ENCODE measurements around the gene DIAPH2.
A peak's percentile ranks its signal among the peaks of the same experiment; 100 is the strongest.

The DIAPH2 gene

DNA sequence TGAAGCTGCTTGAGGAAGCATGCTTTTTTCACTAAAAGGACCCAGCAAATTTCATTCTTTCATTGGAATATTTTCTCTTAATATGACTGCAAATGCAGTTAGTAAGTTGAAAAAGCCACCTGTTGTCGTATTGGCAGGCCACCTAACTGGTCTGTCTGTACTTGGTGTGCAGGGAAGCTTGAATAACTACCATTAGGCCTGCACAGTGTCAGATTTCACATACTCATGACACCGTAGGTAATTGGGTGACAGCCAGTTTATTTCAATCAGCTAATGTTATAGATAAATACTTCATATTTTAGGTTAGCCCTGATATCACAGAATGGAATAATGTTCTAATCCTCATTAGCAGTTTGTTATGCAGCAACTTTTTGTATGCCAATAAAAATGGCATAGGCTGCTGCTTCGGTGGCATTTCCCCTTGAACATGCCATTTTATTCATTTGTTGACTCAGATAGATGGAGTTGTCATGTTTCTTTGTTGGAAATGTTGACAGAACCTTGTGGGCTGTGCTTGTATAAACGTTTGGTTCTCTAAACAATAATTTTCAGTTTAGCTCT is 372.8 kb downstream of the DIAPH2 start:
- DNase-seq (ENCODE audit: low spot score) = no peak

DNA sequence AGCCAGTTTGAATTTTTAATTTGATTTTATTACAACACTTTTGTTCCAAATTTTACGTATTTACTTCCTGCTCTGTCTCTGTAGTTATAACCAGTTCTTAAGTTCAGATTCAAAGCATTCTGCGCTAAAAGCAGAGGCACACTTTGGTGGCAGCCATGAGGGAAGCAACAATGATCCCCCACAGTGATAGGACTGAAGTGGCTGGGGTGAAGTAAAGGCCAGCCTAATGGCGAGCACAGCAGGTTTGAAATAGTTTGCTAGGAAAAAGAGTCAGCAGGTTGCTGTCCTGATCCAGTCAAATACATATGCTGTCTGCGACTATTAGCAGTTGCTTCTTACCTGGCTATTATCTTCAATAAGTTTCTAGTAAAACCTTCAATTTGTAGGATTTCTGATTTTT is 375.4 kb downstream of the DIAPH2 start:
- DNase-seq (ENCODE audit: low spot score) = no peak

DNA sequence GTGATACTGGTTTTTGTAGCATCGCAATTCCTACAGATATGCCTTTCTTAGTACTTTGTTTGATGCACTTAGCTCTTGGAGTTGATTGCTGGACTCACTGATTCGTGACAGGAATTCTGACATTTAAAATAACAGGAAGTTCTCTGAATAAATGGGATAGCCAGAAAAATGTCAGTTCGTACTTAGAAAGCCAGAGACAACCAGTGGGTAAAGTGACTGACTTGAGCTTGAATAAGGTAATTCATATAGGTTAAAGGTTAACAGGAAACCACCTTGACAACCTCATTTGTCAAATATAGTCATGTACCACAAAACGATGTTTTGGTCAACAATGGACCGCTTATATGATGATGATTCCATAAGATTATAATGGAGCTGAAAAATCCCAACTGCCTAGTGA is 380.4 kb downstream of the DIAPH2 start:
- no peak for DNase-seq (ENCODE audit: low spot score)

DNA sequence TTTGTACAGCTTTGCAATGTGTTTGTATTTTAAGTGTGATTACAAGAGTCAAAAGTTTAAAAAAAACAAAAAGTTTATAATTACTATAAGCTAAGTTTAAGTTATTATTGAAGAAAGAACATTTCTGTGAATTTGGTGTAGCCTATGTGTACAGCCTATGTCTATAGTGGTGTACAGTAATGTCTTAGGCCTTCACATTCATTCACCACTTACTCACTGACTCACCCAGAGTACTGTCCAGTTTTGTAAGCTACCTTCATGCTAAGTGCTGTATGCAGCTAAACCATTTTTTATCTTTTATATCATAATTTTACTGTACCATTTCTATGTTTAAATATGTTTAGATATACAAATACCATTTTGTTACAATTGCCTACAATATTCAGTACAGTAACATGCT is 381.3 kb downstream of the DIAPH2 start:
- no peak for DNase-seq (ENCODE audit: low spot score)

DNA sequence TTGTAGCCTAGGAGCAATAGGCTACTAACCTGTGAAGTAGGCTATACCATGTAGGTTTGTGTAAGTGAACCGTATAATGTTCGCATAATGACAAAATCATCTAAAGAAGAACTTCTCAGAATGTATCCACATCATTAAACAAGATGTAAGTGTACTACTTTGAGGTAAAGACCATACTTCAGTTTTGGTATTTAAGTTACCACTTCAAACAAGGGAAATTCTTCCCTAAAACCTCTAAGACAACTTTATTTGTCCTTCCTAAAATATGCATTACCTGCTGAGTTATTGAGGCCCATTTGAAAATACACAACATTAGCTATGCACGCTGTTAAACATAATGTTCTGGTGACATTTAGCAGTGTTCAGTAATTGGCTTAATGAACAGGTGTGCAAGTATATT is 381.7 kb downstream of the DIAPH2 start:
- DNase-seq (ENCODE audit: low spot score) = no peak

DNA sequence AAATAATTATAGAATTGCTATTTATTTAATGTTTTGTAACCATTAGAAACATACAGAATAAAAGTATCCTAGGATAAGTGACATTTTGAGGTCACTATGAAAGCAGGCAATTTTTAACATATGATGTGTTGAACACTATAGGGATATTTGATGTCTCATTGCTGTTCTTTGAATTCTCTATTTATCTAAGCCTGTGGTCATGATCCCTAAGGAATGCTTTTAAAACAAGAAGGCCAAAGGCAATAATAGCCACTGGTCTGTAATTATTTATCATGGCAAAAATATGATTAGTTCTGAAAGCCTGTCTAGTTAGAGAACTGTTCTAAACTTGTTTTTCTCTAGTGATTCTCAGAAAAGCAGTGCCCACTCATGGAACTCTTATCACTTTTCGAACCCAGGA is 385.7 kb downstream of the DIAPH2 start:
- no peak for DNase-seq (ENCODE audit: low spot score)

DNA sequence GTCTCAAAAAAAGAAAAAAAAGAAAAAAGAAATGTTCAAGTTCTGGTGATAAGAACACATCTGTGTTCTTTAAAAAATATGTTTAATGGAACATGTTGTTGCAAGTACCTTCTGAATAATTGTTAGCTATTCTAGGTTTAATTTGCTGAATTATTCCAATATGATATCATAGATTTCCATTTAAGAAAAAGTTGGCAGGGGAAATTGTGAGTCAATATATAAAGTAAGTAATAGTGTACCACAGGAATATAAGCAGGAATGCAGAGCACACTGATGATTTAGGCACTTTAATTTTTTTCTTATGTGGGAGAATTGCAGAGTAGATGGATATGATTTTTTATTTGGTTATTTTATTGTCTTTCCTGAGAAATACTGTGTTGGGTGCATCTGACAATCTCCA is 389.8 kb downstream of the DIAPH2 start:
- no peak for DNase-seq (ENCODE audit: low spot score)

DNA sequence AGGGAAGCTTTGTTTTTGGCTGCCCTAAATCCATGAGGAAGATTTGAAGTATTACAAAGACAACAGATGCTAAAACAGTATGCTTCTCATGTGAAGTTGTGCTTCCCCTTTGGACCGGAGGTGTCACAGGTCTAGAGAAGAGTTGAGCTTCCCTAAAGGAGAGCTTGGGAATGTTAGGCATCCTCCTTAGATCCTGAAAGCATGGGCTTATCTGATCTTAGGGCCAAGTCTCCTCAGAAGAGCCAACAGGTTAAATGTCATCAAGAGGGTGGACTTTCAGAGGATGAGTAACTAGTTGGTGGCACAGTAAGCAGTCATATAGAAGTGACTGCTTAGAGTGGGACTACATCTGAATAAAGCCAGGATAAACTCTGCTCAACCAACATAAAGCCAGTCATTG is 404.5 kb downstream of the DIAPH2 start:
- no peak for DNase-seq (ENCODE audit: low spot score)

DNA sequence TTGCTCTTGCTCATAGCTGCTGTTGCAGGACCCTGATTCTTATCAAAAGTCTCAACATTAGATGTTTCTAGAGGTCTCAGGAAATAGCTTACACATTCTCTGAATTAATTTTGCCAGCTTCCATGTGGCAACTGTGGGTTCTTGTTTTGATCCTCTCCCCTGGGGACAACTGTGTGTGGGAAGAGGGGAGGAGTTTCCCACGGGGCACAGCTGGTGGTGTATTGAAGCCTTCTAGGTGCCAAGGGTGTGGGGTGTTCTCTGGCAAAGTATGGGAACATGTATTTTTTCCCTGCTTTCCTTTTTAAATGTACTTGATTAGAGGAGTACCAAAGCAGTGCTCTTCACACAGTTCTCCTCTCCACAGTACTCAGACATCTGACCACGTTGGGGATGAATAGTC is 411.7 kb downstream of the DIAPH2 start:
- DNase-seq (ENCODE audit: low spot score) = no peak

DNA sequence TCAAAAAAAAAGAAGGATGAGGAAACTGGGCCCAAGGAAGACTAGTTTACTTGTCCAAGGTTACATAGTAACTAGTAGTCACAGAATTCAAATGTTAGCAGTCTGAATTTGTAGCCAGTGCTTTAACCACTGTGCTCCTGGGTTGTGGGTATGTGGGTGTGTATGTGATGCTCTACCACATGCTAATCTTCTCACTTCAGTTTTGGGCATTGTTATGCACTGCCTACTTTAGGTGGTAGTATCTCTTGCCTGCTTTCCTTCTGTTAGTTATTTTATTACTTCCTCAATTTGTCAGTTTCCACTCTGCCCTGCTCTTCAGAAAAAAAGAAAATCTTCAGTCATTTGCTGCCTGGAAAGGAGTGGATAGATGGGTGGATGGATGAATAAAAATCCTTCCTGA is 418.3 kb downstream of the DIAPH2 start:
- no peak for DNase-seq (ENCODE audit: low spot score)

DNA sequence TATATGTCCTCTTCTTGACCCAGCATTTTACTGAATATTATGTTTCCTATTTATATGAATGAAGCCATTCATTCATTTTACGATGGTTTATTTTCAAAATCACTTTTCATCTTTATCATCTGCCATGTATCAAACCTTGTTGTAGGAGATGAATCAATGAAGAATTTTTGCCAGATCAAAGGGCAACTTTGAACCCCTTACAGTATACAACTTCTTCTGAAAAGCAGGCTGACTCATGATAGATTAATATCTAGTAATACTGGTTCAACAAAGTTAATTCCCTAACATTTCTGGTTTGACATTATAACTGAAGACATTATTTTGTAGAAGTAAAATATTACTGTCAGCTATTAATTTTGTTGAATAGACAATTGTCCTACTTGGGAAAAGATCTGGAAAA is 425.1 kb downstream of the DIAPH2 start:
- no peak for DNase-seq (ENCODE audit: low spot score)

DNA sequence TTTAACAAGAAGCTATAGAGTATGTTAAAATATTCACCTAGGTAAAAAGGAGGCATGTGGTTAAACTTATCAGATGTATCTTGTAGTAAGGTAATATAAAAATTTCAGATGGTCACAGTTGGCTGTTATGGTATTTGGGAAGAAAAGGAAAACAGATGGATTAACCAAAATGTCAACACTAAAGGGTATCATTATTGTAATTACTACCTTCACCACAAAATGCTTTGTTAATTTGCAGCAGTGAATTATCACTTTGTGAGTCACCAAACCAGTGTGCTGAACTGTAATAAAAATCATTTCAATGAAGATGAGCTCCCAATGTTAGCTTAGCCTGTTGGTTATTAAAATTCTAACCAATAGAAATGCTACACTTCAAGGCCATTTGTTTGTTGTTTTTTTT is 432.9 kb downstream of the DIAPH2 start:
- no peak for DNase-seq (ENCODE audit: low spot score)

DNA sequence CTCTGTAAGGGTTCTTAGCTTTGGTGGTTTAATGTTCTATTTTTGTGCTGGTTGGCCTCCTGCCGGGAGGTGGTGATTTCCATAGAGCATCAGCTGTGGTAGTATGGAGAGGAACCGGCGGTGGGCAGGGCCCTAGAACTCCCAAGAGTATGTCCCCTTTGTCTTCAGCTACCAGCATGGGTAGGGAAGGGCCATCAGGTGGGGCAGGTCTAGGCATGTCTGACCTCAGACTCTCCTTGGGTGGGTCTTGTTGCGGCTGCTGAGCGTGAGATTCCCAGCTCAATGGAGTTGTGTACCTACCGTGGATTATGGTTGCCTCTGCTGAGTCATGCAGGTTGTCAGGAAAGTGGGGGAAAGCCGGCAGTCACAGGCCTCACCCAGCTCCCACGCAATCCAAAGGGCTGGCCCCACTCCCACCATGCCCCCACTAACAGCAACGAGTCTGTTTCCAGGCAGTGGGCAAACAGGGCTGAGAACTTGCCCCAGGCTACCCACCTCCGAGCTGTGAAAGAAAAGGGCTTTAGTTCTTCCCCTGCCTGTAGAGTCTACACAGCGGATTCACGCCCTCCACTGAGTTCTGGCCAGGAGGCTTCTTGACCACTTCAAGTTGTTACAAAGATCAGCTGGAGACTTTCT is 434.9 kb downstream of the DIAPH2 start:
- DNase-seq (ENCODE audit: low spot score) = no peak

DNA sequence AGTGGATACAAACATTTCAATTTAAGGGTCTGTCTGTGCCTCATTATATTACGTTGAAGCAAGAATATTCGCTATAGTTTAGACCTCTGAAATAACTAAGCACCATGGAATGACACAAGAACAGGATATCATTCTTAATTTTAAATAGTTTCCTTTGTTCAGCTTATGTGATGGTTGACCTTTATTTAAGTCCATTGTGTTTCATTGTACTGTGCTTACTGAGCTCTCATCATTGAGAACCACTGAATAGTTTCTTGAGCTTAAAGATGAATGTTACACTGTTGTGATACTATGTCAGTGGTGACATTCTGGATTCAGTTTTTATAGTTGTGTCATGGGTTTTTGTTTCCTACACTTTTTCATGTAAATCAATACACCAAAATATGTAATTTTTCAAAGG is 438.4 kb downstream of the DIAPH2 start:
- DNase-seq (ENCODE audit: low spot score) = no peak

DNA sequence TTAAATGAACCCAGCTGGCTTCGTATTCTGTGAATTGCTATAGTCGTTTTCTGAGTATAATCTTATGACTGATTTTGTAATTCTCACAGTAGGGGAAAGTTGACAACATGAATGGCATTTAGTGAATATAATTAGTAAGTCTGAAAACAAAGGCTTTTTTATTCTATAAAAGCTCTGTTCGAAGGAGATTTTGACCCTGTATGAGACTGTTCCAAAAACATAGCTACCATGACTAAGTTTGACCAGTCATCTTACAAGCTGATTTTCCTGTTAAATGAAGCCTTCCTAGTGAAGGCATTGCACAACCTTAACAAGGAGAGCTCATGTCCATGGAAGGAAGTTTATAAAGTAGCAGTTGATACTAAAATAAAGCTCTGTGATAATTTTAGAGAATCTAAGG is 441.4 kb downstream of the DIAPH2 start:
- no peak for DNase-seq (ENCODE audit: low spot score)

DNA sequence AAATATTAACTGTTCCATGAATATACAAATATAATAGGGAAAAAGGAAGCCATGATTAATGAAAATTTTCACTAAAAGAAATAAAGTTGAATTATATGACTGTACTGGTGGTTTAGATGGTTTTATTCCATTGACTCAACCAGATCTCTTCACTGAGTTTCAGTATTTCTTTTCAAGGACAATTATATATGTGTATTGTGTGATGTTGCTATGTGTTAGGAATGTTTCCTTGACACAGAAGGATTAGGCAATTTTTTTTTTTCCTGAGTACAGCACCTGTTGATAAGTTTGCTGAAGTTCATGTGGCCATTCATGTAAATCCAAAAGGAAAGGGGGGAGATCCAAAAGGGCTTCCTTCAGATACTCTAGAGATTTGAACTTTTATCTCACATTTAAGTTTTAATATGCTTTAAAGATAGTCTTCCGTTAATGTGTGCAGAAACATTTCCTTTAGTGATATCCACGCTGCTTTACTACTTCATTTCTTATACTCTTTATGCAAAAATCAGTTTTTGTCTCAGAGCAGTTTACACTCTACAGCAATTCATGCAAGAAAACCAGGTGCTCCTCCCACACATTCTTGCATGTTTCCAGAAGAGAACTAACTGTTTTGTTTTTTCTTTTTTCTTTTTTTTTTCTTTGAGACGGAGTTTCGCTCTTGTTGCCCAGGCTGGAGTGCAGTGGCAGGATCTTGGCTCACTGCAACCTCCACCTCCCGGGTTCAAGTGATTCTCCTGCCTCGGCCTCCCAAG is 448.2 kb downstream of the DIAPH2 start:
- peak; percentile 1 for DNase-seq (ENCODE audit: low spot score)

DNA sequence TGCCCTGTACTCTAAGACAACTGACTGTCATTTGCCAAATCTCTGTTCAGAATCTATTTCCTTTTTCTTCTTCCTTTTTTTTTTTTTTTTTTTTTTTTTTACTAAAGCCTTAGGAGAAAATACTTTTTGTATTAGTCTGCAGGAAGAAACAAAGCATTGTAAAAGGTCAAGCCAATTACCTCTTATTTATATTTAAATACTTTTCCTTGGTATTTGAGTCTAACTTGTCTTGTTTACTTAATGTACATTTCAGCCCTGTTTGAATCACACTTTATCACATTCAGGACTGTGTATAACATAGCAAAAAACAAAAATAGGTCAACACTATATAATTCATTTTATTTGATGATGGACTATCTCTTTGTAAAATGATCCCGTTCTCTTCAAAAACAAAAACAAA is 461.3 kb downstream of the DIAPH2 start:
- no peak for DNase-seq (ENCODE audit: low spot score)

DNA sequence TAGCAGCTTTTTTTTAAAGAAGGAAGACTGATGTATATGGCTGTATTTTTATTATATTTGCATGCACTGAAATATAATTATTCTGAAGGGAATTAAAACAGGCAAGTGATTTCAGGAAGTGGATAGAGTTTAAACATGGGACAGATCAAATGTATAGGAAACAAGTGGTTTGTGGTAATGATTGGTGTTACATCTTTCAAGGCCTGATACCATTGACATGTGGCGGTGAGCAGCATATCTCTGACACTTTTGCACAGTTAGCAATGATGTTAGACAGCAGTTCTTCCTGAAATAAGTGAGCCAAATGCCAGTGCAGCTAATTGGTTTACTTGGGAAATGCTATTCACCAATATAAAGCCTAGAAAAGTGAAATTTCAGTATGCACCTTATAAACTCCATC is 471.2 kb downstream of the DIAPH2 start:
- no peak for DNase-seq (ENCODE audit: low spot score)

DNA sequence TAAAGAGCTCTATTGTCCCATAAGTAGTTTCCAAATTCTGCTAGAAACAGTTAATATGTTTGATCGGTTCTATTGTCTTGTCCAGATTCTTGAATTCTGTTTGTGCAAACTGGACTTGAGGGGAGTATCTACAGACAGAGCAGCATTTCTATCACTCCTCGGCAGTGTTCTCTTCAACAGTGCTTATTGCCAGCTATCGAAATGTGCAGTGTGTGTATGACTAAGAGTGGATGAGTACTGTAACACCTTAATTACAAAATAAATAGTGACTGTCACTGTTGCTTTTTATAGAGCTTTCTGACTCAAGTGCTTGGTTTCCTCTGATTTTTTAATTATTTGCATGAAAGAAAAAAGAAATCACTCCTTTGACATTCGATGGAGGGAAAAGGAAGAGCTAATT is 473.6 kb downstream of the DIAPH2 start:
- no peak for DNase-seq (ENCODE audit: low spot score)

DNA sequence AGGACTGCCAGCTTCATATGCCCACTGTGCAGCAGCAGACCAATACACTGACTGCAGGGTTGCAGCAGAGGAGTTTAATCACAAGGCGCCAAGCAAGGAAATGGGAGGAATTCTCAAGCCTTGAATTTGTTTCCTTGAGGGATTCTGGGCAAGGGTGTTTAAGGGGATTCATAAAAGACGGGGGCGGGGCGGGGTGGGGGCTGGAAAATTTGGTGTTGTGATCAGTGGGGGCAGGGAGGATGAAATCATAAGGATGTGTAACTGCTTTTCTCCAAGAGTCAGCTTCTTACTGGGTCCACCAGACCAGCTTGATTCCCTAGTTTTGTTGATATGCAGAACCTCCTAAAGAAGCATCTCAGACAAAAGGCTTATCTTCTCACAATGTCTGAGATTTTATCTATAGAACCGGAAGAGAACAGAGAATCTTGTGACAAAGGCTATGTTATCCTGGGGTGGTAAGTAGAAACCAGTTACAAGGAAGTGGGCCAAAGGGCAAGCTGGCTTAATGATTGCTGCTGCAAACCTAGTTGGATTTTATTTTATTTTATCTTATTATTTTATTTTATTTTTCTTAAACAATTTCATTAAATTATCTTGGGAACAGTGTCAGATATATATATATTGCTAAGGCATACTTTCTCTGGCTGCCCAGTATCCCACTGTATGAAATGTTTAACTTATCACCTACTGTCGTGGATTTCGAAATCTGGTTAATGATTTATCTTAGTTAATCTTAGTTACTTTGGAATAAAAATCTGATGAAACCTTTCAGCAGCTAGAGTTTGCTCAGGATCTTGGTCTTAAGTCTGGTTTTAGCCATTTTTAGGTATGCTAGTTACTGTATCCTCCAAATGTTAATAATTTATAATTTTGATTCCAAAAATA is 475.5 kb downstream of the DIAPH2 start:
- peak; percentile 7 for DNase-seq (ENCODE audit: low spot score)

DNA sequence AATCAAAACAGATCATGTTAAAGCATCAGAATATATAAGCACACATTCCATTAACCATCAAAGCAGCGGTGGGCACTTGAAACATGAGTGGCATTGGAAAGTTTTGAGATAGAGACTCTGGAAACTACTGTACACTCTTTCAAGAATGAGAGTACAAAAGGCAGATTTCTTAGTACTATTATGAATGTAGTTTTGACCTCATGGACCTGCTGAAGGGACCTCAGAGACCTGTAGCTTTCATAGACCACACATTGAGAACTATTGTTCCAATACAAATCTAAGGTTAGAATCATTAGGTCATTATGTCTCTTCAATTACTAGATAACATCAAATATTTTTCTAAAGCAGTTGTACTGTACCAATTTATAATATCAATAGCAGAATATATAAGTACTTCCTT is 482.7 kb downstream of the DIAPH2 start:
- no peak for DNase-seq (ENCODE audit: low spot score)

DNA sequence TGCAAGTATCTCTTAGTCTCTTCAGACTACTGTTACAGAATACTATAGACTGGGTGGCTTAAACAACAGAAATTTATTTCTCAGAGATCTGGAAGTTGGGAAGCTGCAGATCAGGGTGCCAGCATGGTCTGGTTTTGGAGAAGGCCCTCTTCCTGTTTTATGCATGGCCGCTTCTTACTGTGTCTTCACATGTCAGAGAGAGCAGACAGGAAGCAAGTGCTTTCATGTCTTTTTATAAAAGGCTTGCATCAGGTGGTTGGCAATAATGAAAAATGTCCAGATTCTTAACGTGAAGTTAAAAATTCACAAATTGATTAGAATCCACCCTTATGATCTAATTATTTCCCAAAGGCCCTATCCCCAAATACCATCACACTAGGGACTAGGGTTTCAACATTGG is 484.0 kb downstream of the DIAPH2 start:
- DNase-seq (ENCODE audit: low spot score) = no peak

DNA sequence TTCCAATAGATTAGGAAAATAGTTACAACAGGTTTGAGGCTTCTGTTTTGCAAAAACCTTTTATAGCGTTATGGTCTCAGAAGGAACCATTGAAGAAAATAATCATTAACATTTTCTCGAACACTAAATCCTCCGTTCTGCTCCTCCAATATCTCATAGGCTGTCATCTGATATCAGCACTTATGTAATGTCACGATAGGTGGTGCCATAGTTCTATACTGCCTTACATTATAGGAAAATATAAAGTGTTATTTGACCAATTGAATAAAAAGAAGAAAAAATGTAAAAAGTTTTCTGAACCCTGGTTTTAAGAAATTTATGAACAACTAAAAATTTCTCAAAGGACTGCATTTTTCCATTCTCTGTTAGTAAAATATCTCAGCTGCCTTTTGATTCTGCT is 490.5 kb downstream of the DIAPH2 start:
- DNase-seq (ENCODE audit: low spot score) = no peak
